Right atrium auricular region (tissue), 2 donors: Measurements from ENCODE around the gene SPIN2A. TPM values are rescaled to one million over a fixed set of nuclear protein-coding genes. Genes with fewer than 3 reads are reported as not detected.
"Not testable (repeated sequence)": the region's sequence is repeated elsewhere in the genome, so short reads cannot be mapped to it uniquely, and the experiment has no call there.

Experiments used
- DNase-seq: peaks from one replicate; pipeline ENCODE4 v3.0.0-alpha.2; 2019; ENCODE audit warnings: low spot score
- H3K27ac ChIP-seq, 2 donors: fragments of 200-600 bp; sonication (generic); 1 replicate in 1 of 2; 2 replicates in 1 of 2; pipeline ENCODE4 v1.5.1; 2016 to 2019
- H3K27me3 ChIP-seq, 2 donors: fragments of 200-600 bp; sonication (generic); one replicate each; pipeline versions ENCODE4 v1.5.1 to v1.6.0; 2017 to 2019
- H3K36me3 ChIP-seq: fragments of 200-600 bp; sonication (generic); one replicate; pipeline ENCODE4 v1.5.1; 2016
- H3K4me1 ChIP-seq, 2 donors: fragments of 200-600 bp; sonication (generic); one replicate each; pipeline versions ENCODE4 v1.5.1 to v1.6.0; 2017 to 2019
- H3K4me3 ChIP-seq, 2 donors: fragments of 200-600 bp; sonication (generic); 1 replicate in 1 of 2; 2 replicates in 1 of 2; pipeline ENCODE4 v1.5.1; 2017 to 2019; ENCODE audit warnings: mild to moderate bottlenecking in 1 of 2, moderate library complexity in 1 of 2
- H3K9me3 ChIP-seq, 2 donors: fragments of 200-600 bp; sonication (generic); one replicate each; pipeline ENCODE4 v1.5.1; 2019
- total RNA-seq, 2 donors: library from RNA; depleted of rRNA; stranded (reverse); fragments of >200 nt; gene quantifications; one replicate each; pipeline ENCODE4 v1.1.0, GENCODE V29; 2016
- TF ChIP-seq, protein P1 (sequence below), 2 donors: fragments of 200-600 bp; sonication (generic); IDR thresholded peaks; one replicate each; pipeline ENCODE4 v1.5.1; 2019; ENCODE audit warnings: antibody characterized with exemption in 2 of 2

Gene SPIN2A
- total RNA-seq, 2 donors from 2014 or later: 0.12 TPM; not detected in 1

DNA sequence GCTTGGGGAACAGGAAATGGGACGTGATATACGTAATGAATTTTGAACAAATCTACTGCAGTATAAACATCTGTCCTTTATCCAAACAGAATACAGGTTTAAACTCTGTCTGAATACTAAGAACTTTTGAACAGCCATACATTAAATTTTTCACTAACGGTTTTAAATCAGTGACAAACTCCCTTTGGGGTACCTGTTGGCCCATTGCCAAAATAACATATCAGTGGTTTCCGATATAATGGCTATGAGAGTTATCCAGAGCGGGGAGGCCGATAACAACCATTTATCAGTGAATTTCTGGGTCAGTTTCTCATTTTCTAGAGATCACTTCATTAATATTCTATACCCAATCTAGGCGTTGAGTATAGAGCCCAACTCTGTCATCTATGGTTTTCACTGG lies 5.2 kb downstream of the SPIN2A start:
- Histone ChIP-seq H3K36me3 (no peaks in the 10 kb centered on the region), H3K27me3 (peaks cover 0 to 4% of the 10 kb centered on the region in 2 donors), H3K27ac (no peak overlapping the region), H3K4me1 (no peaks in the 10 kb centered on the region), H3K9me3 (no peaks in the 10 kb centered on the region), H3K4me3 (no peak overlapping the region)
- DNase-seq: no peak
- TF ChIP-seq, protein P1, sequence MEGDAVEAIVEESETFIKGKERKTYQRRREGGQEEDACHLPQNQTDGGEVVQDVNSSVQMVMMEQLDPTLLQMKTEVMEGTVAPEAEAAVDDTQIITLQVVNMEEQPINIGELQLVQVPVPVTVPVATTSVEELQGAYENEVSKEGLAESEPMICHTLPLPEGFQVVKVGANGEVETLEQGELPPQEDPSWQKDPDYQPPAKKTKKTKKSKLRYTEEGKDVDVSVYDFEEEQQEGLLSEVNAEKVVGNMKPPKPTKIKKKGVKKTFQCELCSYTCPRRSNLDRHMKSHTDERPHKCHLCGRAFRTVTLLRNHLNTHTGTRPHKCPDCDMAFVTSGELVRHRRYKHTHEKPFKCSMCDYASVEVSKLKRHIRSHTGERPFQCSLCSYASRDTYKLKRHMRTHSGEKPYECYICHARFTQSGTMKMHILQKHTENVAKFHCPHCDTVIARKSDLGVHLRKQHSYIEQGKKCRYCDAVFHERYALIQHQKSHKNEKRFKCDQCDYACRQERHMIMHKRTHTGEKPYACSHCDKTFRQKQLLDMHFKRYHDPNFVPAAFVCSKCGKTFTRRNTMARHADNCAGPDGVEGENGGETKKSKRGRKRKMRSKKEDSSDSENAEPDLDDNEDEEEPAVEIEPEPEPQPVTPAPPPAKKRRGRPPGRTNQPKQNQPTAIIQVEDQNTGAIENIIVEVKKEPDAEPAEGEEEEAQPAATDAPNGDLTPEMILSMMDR (IDR thresholded peaks at IDR 0.05): no peak

DNA sequence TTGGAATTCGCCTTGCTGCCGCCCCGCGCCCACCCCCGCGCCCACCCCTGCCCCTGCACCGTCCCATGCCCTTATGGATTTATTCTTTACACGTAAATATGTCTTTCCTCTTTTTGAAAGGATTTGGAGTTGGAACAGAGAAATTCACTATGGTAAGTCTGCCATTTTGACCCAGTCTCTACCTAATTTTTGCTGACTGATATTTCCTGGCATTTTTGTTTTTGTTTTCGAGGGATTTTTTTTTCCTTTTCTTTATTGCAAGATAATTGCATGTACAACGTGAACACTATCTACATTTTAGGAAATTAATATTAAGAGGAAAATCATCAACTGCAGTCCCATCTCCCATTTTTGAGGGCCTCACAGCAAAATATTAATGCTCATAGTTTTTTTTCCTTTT lies 15.4 kb downstream of the SPIN2A start:
- no peaks in the 10 kb centered on the region for H3K27me3 ChIP-seq
- H3K9me3 ChIP-seq: no peaks in the 10 kb centered on the region
- H3K4me1 ChIP-seq: no peaks in the 10 kb centered on the region
- DNase-seq: no peak
- peak overlapping the region; percentile 55 to 62 for H3K4me3 ChIP-seq
- TF ChIP-seq, protein P1 (IDR thresholded peaks at IDR 0.05): no peak
- H3K27ac ChIP-seq: peak overlapping the region; percentile 82 to 85
- no peaks in the 10 kb centered on the region for H3K36me3 ChIP-seq

DNA sequence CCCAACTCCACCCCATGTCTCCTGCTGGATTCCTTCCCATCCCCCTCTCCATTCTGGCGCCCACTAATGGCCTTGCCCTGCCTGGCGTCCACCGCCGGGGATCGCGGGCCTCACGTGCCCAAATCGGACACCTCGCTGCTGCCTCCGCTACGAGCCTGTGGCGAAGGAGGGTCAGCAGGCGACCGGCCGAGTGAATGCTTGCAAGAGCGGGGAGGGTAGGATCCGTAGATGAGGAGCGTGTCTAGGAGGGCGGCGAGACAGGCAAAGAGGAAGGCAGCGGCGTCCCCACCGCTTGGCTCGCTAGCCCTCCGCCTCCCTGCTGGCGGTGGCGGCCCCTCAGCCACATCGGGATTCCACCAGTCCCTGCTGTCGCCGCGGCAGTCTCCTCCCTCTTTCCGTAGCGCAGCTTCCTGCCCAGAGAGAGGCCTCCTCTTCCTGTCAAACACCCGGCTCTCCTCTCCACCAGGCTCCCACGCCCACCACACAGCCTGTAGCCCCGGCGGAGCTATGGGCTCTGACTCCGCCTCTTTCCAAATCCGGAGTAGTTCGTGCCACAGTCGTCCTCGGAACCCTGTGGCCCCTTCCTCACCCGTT lies 15.9 kb downstream of the SPIN2A start, which contains the start of gene SPIN2B:
Gene SPIN2B, minus strand, starts transcription at position 387 of the 594 bp plus-strand sequence.
- TF ChIP-seq, protein P1 (IDR thresholded peaks at IDR 0.05): peak in 1 of 2 donors; percentile 19
- peak within 1 kb of the TSS; percentile 55 to 62 for H3K4me3 ChIP-seq
- H3K36me3 ChIP-seq: no peaks in the 10 kb centered on the region
- no peaks in the 10 kb centered on the region for H3K4me1 ChIP-seq
- H3K9me3 ChIP-seq: no peaks in the 10 kb centered on the region
- DNase-seq: peak; percentile 78
- peak within 1 kb of the TSS; percentile 82 to 85 for H3K27ac ChIP-seq
- H3K27me3 ChIP-seq: no peaks in the 10 kb centered on the region

DNA sequence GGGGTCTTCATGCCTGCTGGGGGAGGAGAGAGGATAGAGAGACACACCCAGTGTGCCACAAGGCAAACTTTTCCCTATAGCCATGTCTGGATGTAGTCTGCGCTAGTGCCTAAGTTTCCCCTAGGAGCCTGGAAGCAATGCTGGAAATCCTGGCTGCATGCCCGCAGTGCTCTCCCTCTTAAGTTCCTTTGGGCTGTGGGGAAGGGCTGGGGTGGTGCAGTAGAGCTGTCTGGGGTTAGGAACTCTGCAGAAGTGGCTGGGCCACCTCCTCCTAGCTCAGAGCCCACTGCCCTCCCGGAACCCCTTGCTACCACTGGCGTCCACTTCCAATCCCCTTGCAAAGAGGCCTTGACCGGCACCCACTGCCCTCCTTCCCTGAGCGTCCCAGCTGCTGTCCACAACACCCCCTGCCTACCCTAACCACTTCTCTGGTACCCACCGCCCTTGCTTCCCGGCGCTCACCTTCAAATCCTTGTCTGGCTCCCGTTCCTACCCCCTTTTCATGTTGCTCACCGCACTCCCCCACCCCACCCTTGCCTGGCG lies 16.5 kb downstream of the SPIN2A start:
- H3K9me3 ChIP-seq, H3K4me1 ChIP-seq, DNase-seq, H3K27me3 ChIP-seq, H3K36me3 ChIP-seq: not testable (repeated sequence)
- H3K27ac ChIP-seq: peak overlapping the region; percentile 82 to 85
- H3K4me3 ChIP-seq: peak overlapping the region; percentile 55 to 62

DNA sequence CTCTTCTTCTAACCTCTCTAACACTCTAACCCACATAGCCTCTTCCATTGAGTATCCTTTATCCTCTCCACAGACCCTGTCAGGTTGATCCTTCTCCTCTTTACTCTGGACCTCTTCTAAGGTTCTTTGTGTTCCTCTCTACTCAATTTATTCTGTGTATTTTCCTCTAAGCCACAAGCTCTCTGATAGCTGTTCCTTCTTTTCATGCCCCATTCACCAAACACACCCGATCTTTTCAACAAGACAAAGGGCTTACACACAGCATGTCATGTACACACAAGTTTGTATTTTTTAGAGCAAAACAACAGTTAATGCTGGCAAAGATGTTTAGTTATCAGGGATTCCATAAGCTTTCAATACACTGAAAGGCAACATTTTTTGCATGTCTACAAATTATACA lies 17.8 kb downstream of the SPIN2A start:
- no peak for DNase-seq
- no peak overlapping the region for H3K27ac ChIP-seq
- H3K4me3 ChIP-seq: no peak overlapping the region
- no peaks in the 10 kb centered on the region for H3K4me1 ChIP-seq
- TF ChIP-seq, protein P1 (IDR thresholded peaks at IDR 0.05): no peak
- no peaks in the 10 kb centered on the region for H3K9me3 ChIP-seq
- no peaks in the 10 kb centered on the region for H3K36me3 ChIP-seq
- H3K27me3 ChIP-seq: no peaks in the 10 kb centered on the region

DNA sequence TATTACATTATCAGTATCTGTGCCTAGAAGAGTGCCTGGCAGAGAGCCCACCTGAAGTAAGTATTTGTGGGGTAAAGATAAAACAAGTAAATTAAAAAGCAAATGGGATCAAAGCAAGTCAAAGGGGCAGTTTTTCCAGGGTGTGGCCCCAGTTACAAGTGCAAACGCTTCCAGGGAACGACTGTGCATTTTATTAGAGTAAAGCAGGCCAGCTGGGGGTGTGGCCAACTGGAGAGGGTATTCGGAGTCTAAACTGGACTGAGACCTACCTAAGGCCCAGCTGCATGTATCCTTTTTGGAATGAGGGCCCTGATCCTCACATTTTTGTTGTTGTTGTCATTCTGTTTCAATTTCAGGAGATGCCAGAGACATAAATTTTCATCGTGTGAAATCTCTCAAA lies 19.6 kb downstream of the SPIN2A start:
- not testable (repeated sequence) for DNase-seq, H3K27ac ChIP-seq, H3K4me3 ChIP-seq, H3K4me1 ChIP-seq, H3K36me3 ChIP-seq, H3K27me3 ChIP-seq, H3K9me3 ChIP-seq

DNA sequence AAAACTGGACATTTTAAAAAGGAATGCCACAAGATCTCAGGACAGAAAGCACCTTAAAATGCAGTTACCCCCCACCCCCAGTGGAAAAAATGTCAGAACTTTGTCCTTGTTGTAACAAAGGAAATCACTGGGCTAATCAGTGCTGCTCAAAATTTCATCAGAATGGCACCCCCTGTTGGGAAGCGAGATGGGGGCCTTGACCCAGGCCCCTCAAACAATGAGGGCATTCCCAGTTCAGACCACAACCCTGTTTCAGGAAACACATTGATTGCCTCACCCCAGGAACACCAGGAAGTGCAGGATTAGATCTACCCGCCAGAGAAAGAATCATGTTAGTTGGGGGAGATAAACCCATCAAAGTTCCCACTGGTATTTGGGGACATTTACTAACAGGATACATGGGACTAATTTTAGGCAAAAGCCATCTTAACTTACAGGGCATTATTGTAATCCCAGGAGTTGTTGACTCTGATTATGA lies 32.2 kb downstream of the SPIN2A start:
- no peak for DNase-seq
- no peak overlapping the region for H3K27ac ChIP-seq
- peaks cover 0 to 7% of the 10 kb centered on the region in 2 donors for H3K9me3 ChIP-seq
- no peak overlapping the region for H3K4me3 ChIP-seq
- H3K27me3 ChIP-seq: no peaks in the 10 kb centered on the region
- TF ChIP-seq, protein P1 (IDR thresholded peaks at IDR 0.05): no peak
- no peaks in the 10 kb centered on the region for H3K4me1 ChIP-seq
- H3K36me3 ChIP-seq: no peaks in the 10 kb centered on the region
